WTC11 (cell line): ENCODE measurements around the gene FGG. TPM values are rescaled to one million over a fixed set of nuclear protein-coding genes. Genes with fewer than 3 reads are reported as not detected.

Source experiments
- ATAC-seq: fragments of 200-7000 bp; cut with Tn5 transposase; 2 replicates; pipeline ENCODE4 v1.10.0; 2021; ENCODE audit warnings: mild to moderate bottlenecking, moderate library complexity
- CTCF ChIA-PET: fragments of 300-600 bp; sonication (Branson Sonifier 250); formaldehyde crosslinking; loops from one replicate; lab custom pipeline; 2021; ENCODE audit warnings: antibody characterized with exemption; lab: Charles Lee
- POLR2A ChIA-PET: fragments of 350-600 bp; sonication (Branson Sonifier 250); formaldehyde crosslinking; loops from one replicate; lab custom pipeline; 2021; ENCODE audit warnings: antibody characterized with exemption; lab: Charles Lee
- DNase-seq: peaks from one replicate; pipeline ENCODE4 v3.0.0; 2021; ENCODE audit warnings: low spot score
- H3K27ac Mint-ChIP-seq: 2 replicates; pipeline ENCODE4 v1.8.0; 2021; ENCODE audit warnings: mixed read lengths
- H3K27me3 Mint-ChIP-seq: 2 replicates; pipeline ENCODE4 v1.8.0; 2021; ENCODE audit warnings: low read depth, mild to moderate bottlenecking, moderate library complexity, mixed read lengths
- H3K36me3 Mint-ChIP-seq: 2 replicates; pipeline ENCODE4 v1.8.0; 2021; ENCODE audit warnings: mixed read lengths
- H3K4me1 Mint-ChIP-seq: 2 replicates; pipeline ENCODE4 v1.8.0; 2022; ENCODE audit warnings: mixed read lengths
- H3K4me3 Mint-ChIP-seq: 2 replicates; pipeline ENCODE4 v1.8.0; 2021; ENCODE audit warnings: mild to moderate bottlenecking, moderate library complexity, mixed read lengths
- H3K9me3 Mint-ChIP-seq: 2 replicates; pipeline ENCODE4 v1.8.0; 2021; ENCODE audit warnings: mixed read lengths
- ARID4B ChIP-seq: sonication (generic); formaldehyde crosslinking; IDR thresholded peaks from 2 replicates; pipeline ENCODE4 v1.8.0; 2023; ENCODE audit warnings: missing genetic modification reagents, mild to moderate bottlenecking, borderline replicate concordance
- CTCF ChIP-seq: fragments of 200-600 bp; IDR thresholded peaks from 2 replicates; pipeline ENCODE4 v1.8.0; 2022; ENCODE audit warnings: antibody characterized with exemption
- HMGXB4 ChIP-seq: sonication (generic); formaldehyde crosslinking; IDR thresholded peaks from 2 replicates; pipeline ENCODE4 v1.8.1; 2023; ENCODE audit warnings: mild to moderate bottlenecking, moderate library complexity, missing genetic modification reagents
- KAT7 ChIP-seq: sonication (generic); formaldehyde crosslinking; IDR thresholded peaks from 2 replicates; pipeline ENCODE4 v1.8.1; 2023; ENCODE audit warnings: missing genetic modification reagents, mild to moderate bottlenecking, borderline replicate concordance
- PREB ChIP-seq: sonication (generic); formaldehyde crosslinking; IDR thresholded peaks from 2 replicates; pipeline ENCODE4 v1.8.1; 2022; ENCODE audit warnings: mild to moderate bottlenecking, missing genetic modification reagents, moderate library complexity, borderline replicate concordance
- TCF7 ChIP-seq: sonication (generic); formaldehyde crosslinking; IDR thresholded peaks from 2 replicates; pipeline ENCODE4 v1.8.0; 2022; ENCODE audit warnings: mild to moderate bottlenecking, low read depth, missing genetic modification reagents, moderate library complexity
- ZNF121 ChIP-seq: sonication (generic); formaldehyde crosslinking; IDR thresholded peaks from 2 replicates; pipeline ENCODE4 v1.8.0; 2023; ENCODE audit warnings: missing genetic modification reagents
- ZNF425 ChIP-seq: fragments of 250-450 bp; sonication (Bioruptor Pico); conservative IDR thresholded peaks from 2 replicates; pipeline ENCODE4 v1.9.0; 2021; ENCODE audit warnings: mild to moderate bottlenecking
- ZNF512 ChIP-seq: sonication (generic); formaldehyde crosslinking; IDR thresholded peaks from 2 replicates; pipeline ENCODE4 v1.8.1; 2022; ENCODE audit warnings: missing genetic modification reagents, borderline replicate concordance
- ZNF532 ChIP-seq: fragments of 250-450 bp; sonication (Bioruptor Pico); IDR thresholded peaks from 2 replicates; pipeline ENCODE4 v1.9.0; 2021; ENCODE audit warnings: mild to moderate bottlenecking, borderline replicate concordance
- total RNA-seq: library from RNA; stranded (reverse); gene quantifications from 3 replicates; pipeline ENCODE4 v1.2.3, GENCODE V29; 2021

The FGG gene
- total RNA-seq, 1 experiment from 2014 or later: 2.4 TPM

GRCh38 chr4:154623995-154624394 lies 11.5 kb upstream of the FGG start:
- DNase-seq: no peak
- Mint-ChIP-seq H3K27me3 (peaks cover 10% of the 10 kb centered on the region), H3K27ac (no peak overlapping the region)
- TF ChIP-seq PREB (CRISPR knock-in tag) (no peak), ZNF532 (no peak)
- TF ChIP-seq, all 79 proteins: peak for 0
- ChIA-PET CTCF (interaction anchor here (4.2 to 6.5 kb wide), 2 partner anchors 65 to 72 kb away, joined by 19 to 96 read pairs; no protein-coding TSS in a partner anchor), POLR2A (no interaction called here)
- Mint-ChIP-seq H3K4me3 (no peak overlapping the region), H3K36me3 (no peaks in the 10 kb centered on the region), H3K4me1 (peaks cover 6% of the 10 kb centered on the region; the same call in 1 of the 2 replicates), H3K9me3 (no peaks in the 10 kb centered on the region)
- no peak for ATAC-seq

- no peaks in the 10 kb centered on the region for H3K9me3 Mint-ChIP-seq
- ChIA-PET POLR2A (no interaction called here), CTCF (interaction anchor here (0.7 to 6.5 kb wide), 3 partner anchors 65 to 117 kb away, joined by 3 to 96 read pairs (median 19); no protein-coding TSS in a partner anchor)
- ATAC-seq: no peak
- H3K36me3 Mint-ChIP-seq: no peaks in the 10 kb centered on the region
- H3K4me1 Mint-ChIP-seq: peaks cover 10% of the 10 kb centered on the region
- H3K4me3 Mint-ChIP-seq: no peak overlapping the region
- H3K27ac Mint-ChIP-seq: no peak overlapping the region
- peaks cover 10% of the 10 kb centered on the region for H3K27me3 Mint-ChIP-seq
- DNase-seq: no peak
- TF ChIP-seq ZNF532 (no peak), ZNF121 (CRISPR knock-in tag) (no peak), TCF7 (CRISPR knock-in tag) (no peak), CTCF (no peak), KAT7 (CRISPR knock-in tag) (no peak), ZNF425 (CRISPR knock-in tag) (no peak), ZNF512 (CRISPR knock-in tag) (no peak), ARID4B (CRISPR knock-in tag) (no peak), HMGXB4 (CRISPR knock-in tag) (no peak)
Measured at GRCh38 chr4:154623436-154623835, 11.0 kb upstream of the FGG start.
